HepG2 (cell line): ENCODE measurements around the gene IL27RA. TPM values are rescaled to one million over a fixed set of nuclear protein-coding genes. Genes with fewer than 3 reads are reported as not detected.

Experiments used
- CC2D1A ChIP-seq: sonication (generic); formaldehyde crosslinking; IDR thresholded peaks from 2 replicates; pipeline ENCODE4 v1.8.1; 2023; ENCODE audit warnings: mild to moderate bottlenecking, missing genetic modification reagents
- MEIS2 ChIP-seq: sonication (generic); formaldehyde crosslinking; IDR thresholded peaks from 2 replicates; pipeline ENCODE4 v1.9.0; 2021; ENCODE audit warnings: mild to moderate bottlenecking, missing genetic modification reagents
- MXD4 ChIP-seq: IDR thresholded peaks from 2 replicates; pipeline ENCODE4 v1.6.1; 2016; ENCODE audit warnings: mild to moderate bottlenecking, missing biosample characterization, missing genetic modification reagents
- NCOR1 ChIP-seq: fragments of 200-600 bp; sonication (generic); IDR thresholded peaks from 2 replicates; pipeline ENCODE4 v1.7.0; 2017; ENCODE audit warnings: antibody characterized with exemption, low read length, borderline replicate concordance
- NPAS2 ChIP-seq: sonication (generic); formaldehyde crosslinking; IDR thresholded peaks from 2 replicates; pipeline ENCODE4 v1.8.0; 2022; ENCODE audit warnings: mild to moderate bottlenecking, missing genetic modification reagents, borderline replicate concordance
- STAT5B ChIP-seq: sonication (generic); formaldehyde crosslinking; IDR thresholded peaks from 2 replicates; pipeline ENCODE4 v1.4.0; 2020; ENCODE audit warnings: missing genetic modification reagents
- ZEB1 ChIP-seq: IDR thresholded peaks from 2 replicates; pipeline ENCODE4 v1.6.1; 2012; ENCODE audit warnings: mild to moderate bottlenecking, low read depth, inconsistent platforms; ENCODE audit not compliant: insufficient replicate concordance
- ZNF136 ChIP-seq: sonication (generic); formaldehyde crosslinking; IDR thresholded peaks from 2 replicates; pipeline ENCODE4 v1.8.1; 2022; ENCODE audit warnings: low read depth, mild to moderate bottlenecking, moderate library complexity, missing genetic modification reagents
- ZNF446 ChIP-seq: sonication (generic); formaldehyde crosslinking; IDR thresholded peaks from 2 replicates; pipeline ENCODE4 v1.5.0; 2020; ENCODE audit warnings: mild to moderate bottlenecking, missing genetic modification reagents
- polyA plus RNA-seq, 8 experiments: library from polyadenylated mRNA; depleted of rRNA in 3 of 8; stranded (reverse) in 7 of 8; unstranded in 1 of 8; fragments of >200 nt; fragmentation: Illumina TruSeq in 4 of 8; extraction: Trizol in 4 of 8; gene quantifications; 2 replicates each; pipeline versions ENCODE4 v1.2.1 to v1.2.3, GENCODE V29; 2011 to 2016; ENCODE audit warnings: low read depth in 4 of 8, missing spikeins in 1 of 8, mixed read lengths in 1 of 8; ENCODE audit not compliant: insufficient read depth in 1 of 8
- total RNA-seq, 5 experiments: library from RNA; depleted of rRNA; stranded (reverse); fragments of >200 nt; fragmentation: Illumina TruSeq; extraction: Trizol; gene quantifications; 2 replicates each; pipeline ENCODE4 v1.2.3, GENCODE V29; 2016; ENCODE audit warnings: low read depth in 1 of 5
- TF ChIP-seq, protein P1 (sequence below): sonication (generic); formaldehyde crosslinking; IDR thresholded peaks from 2 replicates; pipeline ENCODE4 v1.4.0; 2020; ENCODE audit warnings: mild to moderate bottlenecking, missing genetic modification reagents, borderline replicate concordance
- TF ChIP-seq, protein P2 (sequence below): sonication (generic); formaldehyde crosslinking; IDR thresholded peaks from 2 replicates; pipeline ENCODE4 v1.4.0; 2020; ENCODE audit warnings: missing genetic modification reagents
- TF ChIP-seq, protein P3 (sequence below): sonication (generic); formaldehyde crosslinking; IDR thresholded peaks from 2 replicates; pipeline ENCODE4 v1.5.0; 2020; ENCODE audit warnings: missing genetic modification reagents
- TF ChIP-seq, protein P4 (sequence below): sonication (generic); formaldehyde crosslinking; conservative IDR thresholded peaks from 2 replicates; pipeline ENCODE4 v1.5.0; 2020; ENCODE audit warnings: missing genetic modification reagents
- TF ChIP-seq, protein P5 (sequence below): sonication (generic); formaldehyde crosslinking; IDR thresholded peaks from 2 replicates; pipeline ENCODE4 v1.5.0; 2020; ENCODE audit warnings: missing genetic modification reagents
- TF ChIP-seq, protein P6 (sequence below): sonication (generic); formaldehyde crosslinking; IDR thresholded peaks from 2 replicates; pipeline ENCODE4 v1.4.0; 2020; ENCODE audit warnings: missing genetic modification reagents
- TF ChIP-seq, protein P7 (sequence below): sonication (generic); formaldehyde crosslinking; IDR thresholded peaks from 2 replicates; pipeline ENCODE4 v1.4.0; 2020; ENCODE audit warnings: missing genetic modification reagents, borderline replicate concordance
- TF ChIP-seq, protein P8 (sequence below): sonication (generic); formaldehyde crosslinking; IDR thresholded peaks from 2 replicates; pipeline ENCODE4 v1.4.0; 2020; ENCODE audit warnings: mild to moderate bottlenecking, missing genetic modification reagents

IL27RA gene
- total and polyA plus RNA-seq, 2 of the 13 experiments (the other 11 are each of a cell fraction or from before 2014, with no cell fraction given): 3.5 to 8.1 TPM

DNA sequence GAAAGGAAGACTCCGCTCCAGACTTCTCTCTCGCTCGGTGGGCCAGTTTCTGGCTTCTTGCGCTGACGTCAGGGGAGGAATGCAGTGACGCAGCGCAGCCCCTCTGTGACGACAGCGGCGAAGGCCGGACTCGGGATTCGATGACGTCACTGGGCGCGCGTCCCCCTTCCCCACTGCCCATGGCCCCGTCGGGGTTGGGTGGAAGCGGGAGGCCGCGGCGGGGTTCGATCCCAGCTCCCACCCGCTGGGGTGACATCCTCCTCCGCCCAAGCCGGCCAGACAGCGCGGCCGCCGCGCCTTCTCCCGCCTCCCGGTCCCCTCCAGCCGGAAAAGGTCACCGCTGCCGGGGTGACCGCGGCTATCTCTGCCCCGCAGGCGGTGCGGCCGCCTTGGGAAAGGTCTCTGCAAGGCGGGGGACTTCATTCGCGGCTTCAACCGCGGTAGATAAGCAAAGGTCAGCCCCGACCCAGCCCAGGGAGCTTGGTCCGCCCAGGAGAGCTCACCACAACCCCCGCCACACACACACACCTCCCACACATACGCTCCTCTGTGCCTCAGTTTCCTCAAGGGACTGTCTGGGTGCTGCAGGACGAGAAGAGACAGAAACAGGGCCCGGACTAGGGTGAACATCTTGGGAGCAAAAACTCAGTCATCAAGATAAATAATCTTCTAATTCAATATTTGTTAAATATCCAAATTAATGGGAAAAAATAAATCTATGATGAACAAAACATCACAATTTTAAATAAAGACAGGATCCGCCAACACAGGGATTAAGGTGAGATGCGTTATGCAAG lies 24.6 kb upstream of the IL27RA start (continued):
- TF ChIP-seq MEIS2 (CRISPR knock-in tag) (peak; percentile 49; the same call in 1 of the 2 replicates), STAT5B (no peak), NPAS2 (CRISPR knock-in tag) (no peak), NCOR1 (peak; percentile 33; the same call in 1 of the 2 replicates), CC2D1A (no peak), ZNF446 (CRISPR knock-in tag) (peak; percentile 67; the same call in 1 of the 2 replicates), ZNF136 (CRISPR knock-in tag) (peak; percentile 15; the same call in 1 of the 2 replicates), MXD4 (CRISPR knock-in tag) (no peak), ZEB1 (no peak)
- TF ChIP-seq, protein P1, sequence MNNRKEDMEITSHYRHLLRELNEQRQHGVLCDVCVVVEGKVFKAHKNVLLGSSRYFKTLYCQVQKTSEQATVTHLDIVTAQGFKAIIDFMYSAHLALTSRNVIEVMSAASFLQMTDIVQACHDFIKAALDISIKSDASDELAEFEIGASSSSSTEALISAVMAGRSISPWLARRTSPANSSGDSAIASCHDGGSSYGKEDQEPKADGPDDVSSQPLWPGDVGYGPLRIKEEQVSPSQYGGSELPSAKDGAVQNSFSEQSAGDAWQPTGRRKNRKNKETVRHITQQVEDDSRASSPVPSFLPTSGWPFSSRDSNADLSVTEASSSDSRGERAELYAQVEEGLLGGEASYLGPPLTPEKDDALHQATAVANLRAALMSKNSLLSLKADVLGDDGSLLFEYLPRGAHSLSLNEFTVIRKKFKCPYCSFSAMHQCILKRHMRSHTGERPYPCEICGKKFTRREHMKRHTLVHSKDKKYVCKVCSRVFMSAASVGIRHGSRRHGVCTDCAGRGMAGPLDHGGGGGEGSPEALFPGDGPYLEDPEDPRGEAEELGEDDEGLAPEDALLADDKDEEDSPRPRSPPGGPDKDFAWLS (CRISPR knock-in tag): no peak
- TF ChIP-seq, protein P2, sequence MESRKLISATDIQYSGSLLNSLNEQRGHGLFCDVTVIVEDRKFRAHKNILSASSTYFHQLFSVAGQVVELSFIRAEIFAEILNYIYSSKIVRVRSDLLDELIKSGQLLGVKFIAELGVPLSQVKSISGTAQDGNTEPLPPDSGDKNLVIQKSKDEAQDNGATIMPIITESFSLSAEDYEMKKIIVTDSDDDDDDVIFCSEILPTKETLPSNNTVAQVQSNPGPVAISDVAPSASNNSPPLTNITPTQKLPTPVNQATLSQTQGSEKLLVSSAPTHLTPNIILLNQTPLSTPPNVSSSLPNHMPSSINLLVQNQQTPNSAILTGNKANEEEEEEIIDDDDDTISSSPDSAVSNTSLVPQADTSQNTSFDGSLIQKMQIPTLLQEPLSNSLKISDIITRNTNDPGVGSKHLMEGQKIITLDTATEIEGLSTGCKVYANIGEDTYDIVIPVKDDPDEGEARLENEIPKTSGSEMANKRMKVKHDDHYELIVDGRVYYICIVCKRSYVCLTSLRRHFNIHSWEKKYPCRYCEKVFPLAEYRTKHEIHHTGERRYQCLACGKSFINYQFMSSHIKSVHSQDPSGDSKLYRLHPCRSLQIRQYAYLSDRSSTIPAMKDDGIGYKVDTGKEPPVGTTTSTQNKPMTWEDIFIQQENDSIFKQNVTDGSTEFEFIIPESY: no peak; the same call in 1 of the 2 replicates
- TF ChIP-seq, protein P3, sequence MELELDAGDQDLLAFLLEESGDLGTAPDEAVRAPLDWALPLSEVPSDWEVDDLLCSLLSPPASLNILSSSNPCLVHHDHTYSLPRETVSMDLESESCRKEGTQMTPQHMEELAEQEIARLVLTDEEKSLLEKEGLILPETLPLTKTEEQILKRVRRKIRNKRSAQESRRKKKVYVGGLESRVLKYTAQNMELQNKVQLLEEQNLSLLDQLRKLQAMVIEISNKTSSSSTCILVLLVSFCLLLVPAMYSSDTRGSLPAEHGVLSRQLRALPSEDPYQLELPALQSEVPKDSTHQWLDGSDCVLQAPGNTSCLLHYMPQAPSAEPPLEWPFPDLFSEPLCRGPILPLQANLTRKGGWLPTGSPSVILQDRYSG (CRISPR knock-in tag): no peak
- TF ChIP-seq, protein P4, sequence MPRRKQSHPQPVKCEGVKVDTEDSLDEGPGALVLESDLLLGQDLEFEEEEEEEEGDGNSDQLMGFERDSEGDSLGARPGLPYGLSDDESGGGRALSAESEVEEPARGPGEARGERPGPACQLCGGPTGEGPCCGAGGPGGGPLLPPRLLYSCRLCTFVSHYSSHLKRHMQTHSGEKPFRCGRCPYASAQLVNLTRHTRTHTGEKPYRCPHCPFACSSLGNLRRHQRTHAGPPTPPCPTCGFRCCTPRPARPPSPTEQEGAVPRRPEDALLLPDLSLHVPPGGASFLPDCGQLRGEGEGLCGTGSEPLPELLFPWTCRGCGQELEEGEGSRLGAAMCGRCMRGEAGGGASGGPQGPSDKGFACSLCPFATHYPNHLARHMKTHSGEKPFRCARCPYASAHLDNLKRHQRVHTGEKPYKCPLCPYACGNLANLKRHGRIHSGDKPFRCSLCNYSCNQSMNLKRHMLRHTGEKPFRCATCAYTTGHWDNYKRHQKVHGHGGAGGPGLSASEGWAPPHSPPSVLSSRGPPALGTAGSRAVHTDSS (CRISPR knock-in tag): no peak
- TF ChIP-seq, protein P5, sequence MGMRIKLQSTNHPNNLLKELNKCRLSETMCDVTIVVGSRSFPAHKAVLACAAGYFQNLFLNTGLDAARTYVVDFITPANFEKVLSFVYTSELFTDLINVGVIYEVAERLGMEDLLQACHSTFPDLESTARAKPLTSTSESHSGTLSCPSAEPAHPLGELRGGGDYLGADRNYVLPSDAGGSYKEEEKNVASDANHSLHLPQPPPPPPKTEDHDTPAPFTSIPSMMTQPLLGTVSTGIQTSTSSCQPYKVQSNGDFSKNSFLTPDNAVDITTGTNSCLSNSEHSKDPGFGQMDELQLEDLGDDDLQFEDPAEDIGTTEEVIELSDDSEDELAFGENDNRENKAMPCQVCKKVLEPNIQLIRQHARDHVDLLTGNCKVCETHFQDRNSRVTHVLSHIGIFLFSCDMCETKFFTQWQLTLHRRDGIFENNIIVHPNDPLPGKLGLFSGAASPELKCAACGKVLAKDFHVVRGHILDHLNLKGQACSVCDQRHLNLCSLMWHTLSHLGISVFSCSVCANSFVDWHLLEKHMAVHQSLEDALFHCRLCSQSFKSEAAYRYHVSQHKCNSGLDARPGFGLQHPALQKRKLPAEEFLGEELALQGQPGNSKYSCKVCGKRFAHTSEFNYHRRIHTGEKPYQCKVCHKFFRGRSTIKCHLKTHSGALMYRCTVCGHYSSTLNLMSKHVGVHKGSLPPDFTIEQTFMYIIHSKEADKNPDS (CRISPR knock-in tag): peak; percentile 66; the same call in 1 of the 2 replicates
- TF ChIP-seq, protein P6, sequence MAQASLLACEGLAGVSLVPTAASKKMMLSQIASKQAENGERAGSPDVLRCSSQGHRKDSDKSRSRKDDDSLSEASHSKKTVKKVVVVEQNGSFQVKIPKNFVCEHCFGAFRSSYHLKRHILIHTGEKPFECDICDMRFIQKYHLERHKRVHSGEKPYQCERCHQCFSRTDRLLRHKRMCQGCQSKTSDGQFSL (CRISPR knock-in tag): no peak
- TF ChIP-seq, protein P7, sequence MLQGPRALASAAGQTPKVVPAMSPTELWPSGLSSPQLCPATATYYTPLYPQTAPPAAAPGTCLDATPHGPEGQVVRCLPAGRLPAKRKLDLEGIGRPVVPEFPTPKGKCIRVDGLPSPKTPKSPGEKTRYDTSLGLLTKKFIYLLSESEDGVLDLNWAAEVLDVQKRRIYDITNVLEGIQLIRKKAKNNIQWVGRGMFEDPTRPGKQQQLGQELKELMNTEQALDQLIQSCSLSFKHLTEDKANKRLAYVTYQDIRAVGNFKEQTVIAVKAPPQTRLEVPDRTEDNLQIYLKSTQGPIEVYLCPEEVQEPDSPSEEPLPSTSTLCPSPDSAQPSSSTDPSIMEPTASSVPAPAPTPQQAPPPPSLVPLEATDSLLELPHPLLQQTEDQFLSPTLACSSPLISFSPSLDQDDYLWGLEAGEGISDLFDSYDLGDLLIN: no peak; the same call in 1 of the 2 replicates
- TF ChIP-seq, protein P8, sequence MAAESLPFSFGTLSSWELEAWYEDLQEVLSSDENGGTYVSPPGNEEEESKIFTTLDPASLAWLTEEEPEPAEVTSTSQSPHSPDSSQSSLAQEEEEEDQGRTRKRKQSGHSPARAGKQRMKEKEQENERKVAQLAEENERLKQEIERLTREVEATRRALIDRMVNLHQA (CRISPR knock-in tag): no peak
